Measurements from ENCODE around the gene EPB41L2. TPM values are rescaled to one million over a fixed set of nuclear protein-coding genes. Genes with fewer than 3 reads are reported as not detected.

EPB41L2 gene
- total RNA-seq, 1 experiment from 2014 or later: 33.2 TPM

DNA sequence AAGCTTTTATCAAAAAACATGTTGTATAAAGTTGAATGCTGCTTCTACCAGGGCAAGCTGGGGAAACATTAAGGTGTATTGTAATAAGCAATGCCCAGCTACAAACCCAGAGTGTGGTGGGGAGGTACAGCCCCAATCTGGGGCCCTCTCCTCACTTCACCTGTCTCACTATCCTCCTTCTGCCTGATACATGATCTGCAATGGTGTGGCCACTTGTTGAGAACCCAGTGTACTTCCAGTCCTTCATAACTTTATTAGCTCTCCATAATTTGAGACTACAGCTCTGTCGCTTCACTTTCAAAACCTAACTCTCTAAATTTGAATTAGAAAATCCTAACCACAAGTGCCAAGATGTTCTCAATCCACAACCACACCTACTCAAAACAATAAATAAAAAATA is 84.9 kb downstream of the EPB41L2 start:
- DNase-seq (ENCODE audit: low read depth): no peak

- no peak for DNase-seq (ENCODE audit: low read depth)
Measured at GRCh38 chr6:130975325-130975724, 87.7 kb downstream of the EPB41L2 start.

DNA sequence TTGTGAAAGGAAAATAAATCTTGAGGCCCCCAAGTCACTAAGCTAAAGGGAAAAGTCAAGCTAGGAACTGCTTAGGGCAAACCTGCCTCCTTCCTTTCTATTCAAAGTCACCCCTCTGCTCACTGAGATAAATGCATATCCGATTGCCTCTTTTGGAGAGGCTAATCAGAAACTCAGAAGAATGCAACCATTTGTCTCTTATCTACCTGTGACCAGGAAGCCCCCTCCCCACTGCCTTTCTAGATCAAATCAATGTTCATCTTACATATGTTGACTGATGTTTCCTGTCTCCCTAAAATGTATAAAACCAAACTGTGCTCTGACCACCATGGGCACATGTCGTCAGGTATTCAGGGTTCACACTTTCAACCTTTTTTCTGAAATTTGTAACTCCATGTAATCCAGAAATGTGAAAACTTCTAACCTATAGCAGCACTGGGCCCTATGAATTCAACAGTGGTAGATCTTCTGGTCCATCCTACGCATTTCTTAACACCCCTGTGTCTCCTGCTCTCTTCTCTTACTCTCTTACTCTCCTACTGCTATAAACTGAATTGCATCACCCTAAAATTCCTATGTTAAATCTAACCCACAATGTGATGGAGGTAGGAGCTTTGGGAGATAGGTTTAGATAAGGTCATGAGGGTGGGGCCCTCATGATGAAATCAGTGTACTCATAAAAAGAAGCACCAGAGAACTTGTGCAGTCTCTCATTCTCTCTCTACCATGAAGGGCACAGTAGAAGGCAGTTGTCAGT is 89.3 kb downstream of the EPB41L2 start:
- no peak for DNase-seq (ENCODE audit: low read depth)

- DNase-seq (ENCODE audit: low read depth): no peak
Measured at GRCh38 chr6:130971504-130971903, 91.5 kb downstream of the EPB41L2 start.

- DNase-seq (ENCODE audit: low read depth): peak; percentile 29
Measured at GRCh38 chr6:130970839-130971410, 92.1 kb downstream of the EPB41L2 start.

- peak; percentile 68 for DNase-seq (ENCODE audit: low read depth)
Measured at GRCh38 chr6:130969791-130970491, 93.1 kb downstream of the EPB41L2 start.

GRCh38 chr6:130969166-130969565 is 93.9 kb downstream of the EPB41L2 start:
- no peak for DNase-seq (ENCODE audit: low read depth)

DNA sequence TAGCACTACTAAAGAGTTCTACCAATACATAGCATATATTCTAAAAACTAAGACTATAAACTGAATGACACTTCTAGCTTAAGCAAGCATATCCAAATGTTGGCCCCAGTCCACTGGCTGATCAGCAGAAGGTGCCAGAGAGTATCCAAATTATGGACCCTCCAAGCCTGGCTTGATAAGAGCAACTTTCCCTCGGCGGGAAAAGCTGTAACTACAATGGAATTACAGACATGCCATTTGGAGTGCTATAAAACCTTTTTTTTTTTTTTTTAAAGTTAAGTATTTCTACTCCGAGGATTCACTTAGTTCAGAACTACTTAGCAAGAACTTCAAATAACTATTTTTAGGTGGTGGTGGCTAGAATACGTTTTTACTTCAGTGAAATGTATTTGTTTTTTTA is 94.6 kb downstream of the EPB41L2 start:
- DNase-seq (ENCODE audit: low read depth): no peak

DNA sequence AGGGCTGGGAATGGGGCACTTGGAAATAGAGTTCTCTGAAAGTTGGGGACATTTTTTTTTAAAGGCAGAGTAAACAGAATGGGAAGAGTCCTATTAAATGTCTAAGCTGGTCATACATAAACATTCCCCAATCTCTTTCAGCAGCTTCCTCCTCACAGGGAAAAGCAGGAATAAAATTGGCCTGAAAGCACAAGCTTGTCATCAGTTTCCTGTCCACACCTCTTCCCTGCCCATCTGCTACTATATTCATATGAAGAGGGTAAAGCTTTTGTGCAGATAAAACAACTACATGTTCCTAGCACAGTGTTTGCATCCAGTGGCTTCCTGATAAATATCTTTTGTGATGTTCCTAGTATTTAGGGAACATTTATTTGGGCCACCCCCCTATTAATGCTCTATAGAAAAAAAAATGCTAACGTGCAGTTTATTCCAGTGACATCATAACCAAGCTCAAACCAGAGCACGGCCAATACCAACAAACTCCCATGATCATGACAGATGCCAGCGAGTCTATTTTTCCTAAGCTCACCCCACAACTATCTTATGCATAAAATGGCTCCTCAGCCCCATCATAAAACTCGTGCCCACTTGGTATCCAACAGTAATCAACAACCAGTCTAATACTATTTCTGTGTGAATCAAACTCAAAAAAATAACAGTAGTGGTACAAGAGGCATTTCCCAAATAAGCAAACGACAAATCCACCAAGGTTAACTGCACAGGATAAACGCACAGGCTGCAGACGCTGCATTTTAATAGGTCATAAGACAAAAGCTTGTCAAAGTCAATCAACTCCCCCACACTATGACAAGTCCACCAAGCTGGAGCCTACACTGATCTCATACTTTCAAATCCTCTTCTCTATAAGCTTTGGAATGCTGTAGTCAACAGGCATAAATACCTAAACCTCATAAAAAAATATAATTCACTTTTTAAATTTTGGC is 95.3 kb downstream of the EPB41L2 start:
- no peak for DNase-seq (ENCODE audit: low read depth)

DNA sequence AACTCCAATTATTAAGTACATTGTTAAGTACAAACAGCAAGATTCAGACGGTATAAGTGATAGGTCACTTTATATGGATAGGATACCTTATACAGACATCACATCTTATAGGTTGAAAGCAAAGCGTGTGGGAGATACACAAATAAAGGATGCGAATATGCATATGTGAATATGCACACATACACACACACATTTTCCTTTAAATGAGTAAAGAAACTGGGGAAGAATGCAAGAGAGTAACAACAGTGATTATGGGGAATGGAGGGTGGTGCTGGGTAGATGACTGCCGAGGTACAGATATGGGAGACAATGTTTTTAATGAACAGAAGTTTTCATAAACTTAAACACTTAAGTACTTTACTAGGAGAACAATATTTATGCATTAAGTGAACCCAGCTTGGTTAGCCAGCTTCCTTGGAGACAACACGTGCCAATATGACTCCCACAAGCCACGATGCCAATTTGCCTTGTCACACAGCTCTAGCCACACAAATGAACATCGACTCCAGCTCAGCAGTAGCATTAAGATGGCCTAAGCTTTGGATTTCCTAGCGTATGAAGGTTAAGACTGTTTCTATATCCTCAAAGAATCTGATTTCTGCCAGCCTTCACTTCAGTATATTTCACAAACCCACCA is 96.6 kb downstream of the EPB41L2 start:
- DNase-seq (ENCODE audit: low read depth): no peak

- DNase-seq (ENCODE audit: low read depth): peak; percentile 26
Measured at GRCh38 chr6:130965656-130966055, 97.4 kb downstream of the EPB41L2 start.

- DNase-seq (ENCODE audit: low read depth): no peak
Measured at GRCh38 chr6:130964808-130965604, 98.0 kb downstream of the EPB41L2 start.

DNA sequence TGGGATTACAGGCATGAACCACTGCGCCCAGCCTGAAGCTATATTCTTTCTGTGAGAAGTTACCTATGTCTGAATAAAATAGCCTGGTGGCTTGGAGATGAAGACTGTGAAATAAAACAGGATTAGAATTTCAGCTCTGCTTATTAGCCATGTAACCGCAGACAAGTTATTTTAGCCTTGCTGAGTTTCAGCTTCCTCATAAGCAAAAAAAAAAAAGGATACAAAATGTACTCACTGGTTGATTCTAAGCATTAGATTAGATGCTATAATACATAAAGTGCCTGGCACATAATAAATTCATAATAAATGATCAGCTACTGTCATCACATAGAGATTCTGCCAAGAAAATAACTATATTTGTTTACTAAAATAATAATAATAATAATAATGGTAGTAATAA is 98.8 kb downstream of the EPB41L2 start:
- no peak for DNase-seq (ENCODE audit: low read depth)

DNA sequence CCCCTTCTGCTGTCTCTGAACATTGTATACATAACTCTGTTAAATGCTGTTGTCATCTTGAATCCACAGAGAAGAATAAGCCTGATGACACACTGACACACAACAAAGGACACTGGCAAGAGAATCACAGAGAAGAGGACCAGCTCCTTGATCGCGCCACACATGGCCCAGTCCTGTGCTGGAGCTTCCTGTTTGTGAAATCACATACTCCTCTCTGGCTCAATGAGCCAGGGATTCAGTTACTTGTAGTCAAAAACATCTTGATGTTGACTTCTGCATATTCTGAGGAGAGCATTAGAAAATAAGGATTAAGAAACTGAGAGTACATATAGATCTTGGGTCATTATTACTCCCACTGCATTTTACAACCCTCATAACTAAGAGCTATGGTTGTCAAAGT is 100.1 kb downstream of the EPB41L2 start:
- no peak for DNase-seq (ENCODE audit: low read depth)

DNA sequence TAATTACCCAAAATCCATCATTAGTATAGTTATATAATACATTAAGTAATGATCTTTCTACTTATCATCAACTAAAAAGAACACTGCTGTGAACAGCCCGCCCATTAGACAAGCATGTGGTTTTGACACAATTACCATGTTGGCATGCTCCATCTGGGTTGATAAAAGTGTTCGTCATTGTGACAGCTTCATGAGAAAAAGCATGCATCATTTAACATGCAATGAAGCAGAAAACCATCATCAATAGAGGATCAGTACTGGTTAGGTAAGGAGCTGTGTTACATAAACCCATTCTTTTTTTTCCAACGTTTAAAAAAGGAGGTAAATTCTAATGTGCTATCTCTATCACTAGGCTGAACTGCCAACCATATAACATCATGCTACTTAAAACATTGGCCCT is 101.9 kb downstream of the EPB41L2 start:
- DNase-seq (ENCODE audit: low read depth): no peak

GRCh38 chr6:130959951-130960350 is 103.1 kb downstream of the EPB41L2 start:
- DNase-seq (ENCODE audit: low read depth): no peak

GRCh38 chr6:130958468-130958867 is 104.6 kb downstream of the EPB41L2 start:
- peak; percentile 16 for DNase-seq (ENCODE audit: low read depth)

GRCh38 chr6:130955755-130956154 is 107.3 kb downstream of the EPB41L2 start:
- DNase-seq (ENCODE audit: low read depth): no peak

DNA sequence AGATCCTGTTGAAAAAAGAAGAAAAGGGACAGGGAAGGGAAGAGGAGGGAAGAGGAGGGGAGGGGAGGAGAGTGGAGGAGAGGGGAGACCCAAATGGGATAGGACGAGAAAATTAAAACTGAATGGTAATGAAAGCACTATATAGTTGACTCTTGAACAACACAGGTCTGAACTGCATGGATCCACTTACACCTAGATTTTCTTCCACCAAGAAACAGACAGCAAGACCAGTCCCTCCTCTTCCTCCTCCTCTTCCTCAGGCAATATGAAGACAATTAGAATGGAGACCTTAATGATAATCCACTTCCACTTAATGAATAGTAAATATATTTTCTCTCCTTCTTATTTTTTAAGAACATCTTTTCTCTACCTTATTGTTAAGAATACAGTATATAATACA is 113.5 kb downstream of the EPB41L2 start:
- no peak for DNase-seq (ENCODE audit: low read depth)

DNA sequence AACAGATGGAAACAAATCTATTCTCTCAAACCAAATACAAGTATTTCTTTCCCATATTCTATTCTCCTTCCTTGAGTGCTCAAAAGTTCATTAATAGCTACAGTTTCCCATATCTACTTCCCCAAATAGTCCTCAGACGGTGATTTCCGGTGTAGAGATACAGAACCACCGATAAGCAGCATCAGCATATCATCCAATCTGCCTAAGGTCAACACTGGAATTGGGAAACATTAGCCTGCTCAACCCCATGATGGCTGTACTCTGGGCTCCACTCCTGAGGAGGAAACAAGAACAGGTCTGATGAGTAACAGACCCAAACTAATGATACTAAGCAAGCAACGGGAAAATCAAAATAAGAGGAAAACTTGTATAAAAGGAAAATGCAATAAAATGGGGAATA is 115.6 kb downstream of the EPB41L2 start:
- no peak for DNase-seq (ENCODE audit: low read depth)

DNA sequence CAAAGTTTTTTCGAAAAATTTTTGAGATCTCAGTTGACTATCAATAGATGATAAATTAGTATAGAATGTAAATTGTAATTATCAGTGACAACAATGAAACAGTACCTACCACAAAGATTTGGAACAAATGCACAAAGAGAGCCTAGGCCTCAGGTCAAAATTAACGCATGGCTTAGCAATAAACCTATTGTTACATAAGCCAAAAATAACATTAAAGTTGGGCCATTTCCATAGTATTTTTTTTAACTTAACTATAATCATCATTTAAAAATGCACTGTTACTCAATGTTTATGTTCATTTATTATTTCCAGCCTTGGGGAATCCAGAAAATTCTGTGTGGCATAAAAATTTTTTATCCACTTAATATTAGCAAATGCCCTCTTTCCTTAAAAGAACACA is 117.0 kb downstream of the EPB41L2 start:
- peak; percentile 50 for DNase-seq (ENCODE audit: low read depth)

Data from RPMI7951 (cell line).